ENCODE measurements around the gene TSC22D3. TPM values are rescaled to one million over a fixed set of nuclear protein-coding genes. Genes with fewer than 3 reads are reported as not detected.

The TSC22D3 gene
- total RNA-seq, 4 donors from 2014 or later = 1,744 to 2,802 (median 2,261) TPM

GRCh38 chrX:107683931-107684330, 91.7 kb downstream of the TSC22D3 start:
- peaks cover 0 to 57% (median 16%) of the 10 kb centered on the region in 4 donors for H3K4me1 ChIP-seq
- H3K27me3 ChIP-seq = no peaks in the 10 kb centered on the region
- H3K4me3 ChIP-seq = no peak overlapping the region
- WGBS, 2 donors = 69 to 74% methylated on average over 3 of the region's 3 CpGs
- TF ChIP-seq POLR2A (IDR thresholded peaks at IDR 0.05) (no peak), CTCF (IDR thresholded peaks at IDR 0.05) (no peak), EP300 (IDR thresholded peaks at IDR 0.05) (no peak)
- no peaks in the 10 kb centered on the region for H3K36me3 ChIP-seq
- no peak for DNase-seq (ENCODE audit: low spot score in 2 of 2)
- H3K27ac ChIP-seq = peak overlapping the region; percentile 67 to 99 (median 70)
- no peaks in the 10 kb centered on the region for H3K9me3 ChIP-seq

GRCh38 chrX:107683124-107683895, 92.3 kb downstream of the TSC22D3 start:
- Histone ChIP-seq H3K4me3 (no peak overlapping the region), H3K4me1 (peaks cover 0 to 63% (median 19%) of the 10 kb centered on the region in 4 donors), H3K36me3 (no peaks in the 10 kb centered on the region), H3K9me3 (no peaks in the 10 kb centered on the region), H3K27ac (peak overlapping the region; percentile 67 to 99 (median 70)), H3K27me3 (no peaks in the 10 kb centered on the region)
- DNase-seq (ENCODE audit: low spot score in 2 of 2) = peak in 1 of 2 donors; percentile 71
- 20 to 47% methylated on average over 4 of the region's 4 CpGs for WGBS, 2 donors
- TF ChIP-seq CTCF (IDR thresholded peaks at IDR 0.05) = no peak
- TF ChIP-seq POLR2A (IDR thresholded peaks at IDR 0.05) = peak in 1 of 2 donors; percentile 44
- TF ChIP-seq EP300 (IDR thresholded peaks at IDR 0.05) = peak; percentile 89 to 97

DNA sequence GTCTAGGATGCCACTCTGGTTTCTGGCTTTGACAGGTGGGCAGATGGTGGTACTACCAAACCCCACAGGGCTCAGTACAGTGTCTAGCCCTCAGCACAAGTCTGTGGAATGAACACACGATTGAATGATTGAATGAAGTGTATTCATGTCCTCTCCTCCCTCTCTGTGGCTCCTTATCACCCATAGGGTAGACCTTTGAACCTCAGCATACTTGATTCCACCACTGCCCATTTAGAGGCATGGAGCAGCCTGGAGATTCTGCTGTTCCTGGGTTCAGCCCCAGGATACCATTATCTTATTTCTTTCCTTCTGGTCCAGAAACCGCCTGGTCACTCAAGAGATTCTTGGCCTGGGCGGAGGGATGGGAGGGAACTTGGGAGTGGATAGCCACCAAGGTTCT, 93.3 kb downstream of the TSC22D3 start:
- Histone ChIP-seq H3K4me1 (peaks cover 0 to 73% (median 27%) of the 10 kb centered on the region in 4 donors), H3K36me3 (no peaks in the 10 kb centered on the region), H3K27me3 (no peaks in the 10 kb centered on the region), H3K27ac (peak overlapping the region; percentile 67 to 99 (median 70)), H3K9me3 (no peaks in the 10 kb centered on the region), H3K4me3 (no peak overlapping the region)
- 75 to 89% methylated on average over 3 of the region's 3 CpGs for WGBS, 2 donors
- TF ChIP-seq CTCF (IDR thresholded peaks at IDR 0.05) (no peak), EP300 (IDR thresholded peaks at IDR 0.05) (no peak), POLR2A (IDR thresholded peaks at IDR 0.05) (no peak)
- no peak for DNase-seq (ENCODE audit: low spot score in 2 of 2)

DNA sequence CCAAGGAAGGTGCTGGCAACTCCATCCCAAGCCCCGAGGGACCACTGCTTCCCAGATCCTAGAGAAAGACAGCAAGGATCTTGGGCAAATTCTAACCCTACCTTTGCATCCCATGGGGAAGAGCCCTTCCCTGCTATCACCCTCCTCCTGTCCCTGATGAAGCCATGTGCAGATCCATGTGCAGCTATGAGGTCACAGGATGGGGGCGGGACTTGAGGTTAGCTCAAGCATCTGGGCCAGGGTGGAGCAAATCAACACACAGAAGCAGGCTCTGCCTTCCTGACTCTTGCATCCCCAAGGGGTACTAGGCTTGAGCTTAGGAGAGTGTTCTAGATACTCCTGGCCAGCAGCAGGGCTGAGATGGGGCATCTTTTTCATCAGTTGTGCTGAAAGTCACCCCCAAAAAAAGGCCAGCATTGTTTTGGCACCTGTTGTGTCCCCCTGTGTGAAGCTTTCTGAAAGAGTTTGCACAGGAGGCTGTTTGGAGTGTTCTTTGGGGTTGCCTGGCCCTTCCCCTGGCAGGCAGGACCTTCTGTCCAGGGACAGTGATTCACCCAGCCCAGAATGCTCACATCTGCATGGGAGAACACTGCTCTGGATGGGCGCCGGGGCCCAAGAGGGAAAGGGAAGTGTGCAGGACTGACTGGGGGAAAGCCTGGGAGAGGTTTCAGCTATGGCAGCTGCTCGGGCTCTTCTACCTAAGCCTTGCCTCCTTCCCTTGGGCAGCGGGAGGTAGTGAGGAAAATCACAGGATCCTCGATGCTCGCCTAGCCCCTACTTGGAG, 96.4 kb downstream of the TSC22D3 start:
- no peak for TF ChIP-seq CTCF (IDR thresholded peaks at IDR 0.05)
- peak in 1 of 2 donors; percentile 48 for TF ChIP-seq POLR2A (IDR thresholded peaks at IDR 0.05)
- peak; percentile 30 to 83 for TF ChIP-seq EP300 (IDR thresholded peaks at IDR 0.05)
- DNase-seq (ENCODE audit: low spot score in 2 of 2) = peak; percentile 87 to 93
- no peak overlapping the region for H3K4me3 ChIP-seq
- H3K27me3 ChIP-seq = no peaks in the 10 kb centered on the region
- peaks cover 0 to 55% (median 28%) of the 10 kb centered on the region in 4 donors for H3K4me1 ChIP-seq
- peak overlapping the region; percentile 94 to 99 (median 96) for H3K27ac ChIP-seq
- H3K36me3 ChIP-seq = no peaks in the 10 kb centered on the region
- H3K9me3 ChIP-seq = no peaks in the 10 kb centered on the region
- 72 to 90% methylated on average over 8 of the region's 8 CpGs for WGBS, 2 donors

All from tibial nerve (tissue), 4 donors.